H1 (cell line): ENCODE data around the gene WEE2. TPM values are rescaled to one million over a fixed set of nuclear protein-coding genes. Genes with fewer than 3 reads are reported as not detected.
A peak's percentile ranks its signal among the peaks of the same experiment; 100 is the strongest.

Source experiments
- CTCF ChIA-PET: fragments of 300-600 bp; sonication (Branson Sonifier 250); formaldehyde crosslinking; loops from one replicate; lab custom pipeline; 2021; ENCODE audit not compliant: partially characterized antibody; lab: Charles Lee
- POLR2A ChIA-PET: fragments of 300-600 bp; sonication (Branson Sonifier 250); formaldehyde crosslinking; loops from one replicate; lab custom pipeline; 2021; ENCODE audit warnings: inconsistent platforms; ENCODE audit not compliant: partially characterized antibody; lab: Charles Lee
- DNase-seq, 2 experiments: peaks; one replicate each; pipeline versions ENCODE4 v3.0.0 to v3.0.0-alpha.2; 2010 to 2022; ENCODE audit warnings: low spot score in 2 of 2, low read depth in 1 of 2, mixed read lengths in 1 of 2
- FAIRE-seq: peaks from 2 replicates; lab custom pipeline; 2011; peaks lifted over from hg19 to GRCh38; lab: Jason Lieb, UNC
- H2AFZ ChIP-seq: 2 replicates; pipeline ENCODE4 v1.8.1; 2012; ENCODE audit warnings: low read length, inconsistent platforms
- H2AK5ac ChIP-seq: 2 replicates; pipeline ENCODE4 v1.6.1; 2013; ENCODE audit warnings: low read depth, low read length
- H2BK120ac ChIP-seq: replicated peaks from 2 replicates; pipeline ENCODE3; 2013; ENCODE audit warnings: low read depth, low read length, inconsistent platforms
- H2BK12ac ChIP-seq: 2 replicates; pipeline ENCODE4 v1.6.1; 2013; ENCODE audit warnings: low read depth, low read length
- H2BK15ac ChIP-seq: 2 replicates; pipeline ENCODE4 v1.6.1; 2013; ENCODE audit warnings: low read length
- H2BK20ac ChIP-seq: 2 replicates; pipeline ENCODE4 v1.6.1; 2013; ENCODE audit warnings: low read length
- H2BK5ac ChIP-seq: 2 replicates; pipeline ENCODE4 v1.6.1; 2013; ENCODE audit warnings: low read depth, low read length
- H3K14ac ChIP-seq: 2 replicates; pipeline ENCODE4 v1.6.1; 2013; ENCODE audit warnings: inconsistent platforms; ENCODE audit not compliant: insufficient read length
- H3K18ac ChIP-seq: 2 replicates; pipeline ENCODE4 v1.6.1; 2013; ENCODE audit warnings: low read length; ENCODE audit errors: extremely low read depth
- H3K23ac ChIP-seq: 2 replicates; pipeline ENCODE4 v1.6.1; 2013; ENCODE audit warnings: inconsistent platforms; ENCODE audit not compliant: insufficient read length
- H3K23me2 ChIP-seq: 2 replicates; pipeline ENCODE4 v1.6.1; 2013; ENCODE audit warnings: low read depth, low read length
- H3K27ac ChIP-seq: 2 replicates; pipeline ENCODE4 v1.6.1; 2011; ENCODE audit warnings: low read depth, low read length, inconsistent platforms
- H3K27me3 ChIP-seq, 4 experiments: replicated peaks in 1 of 4; 1 replicate in 1 of 4; 2 replicates in 3 of 4; pipeline versions ENCODE4 v1.6.1 to v1.8.1; 2011 to 2013; ENCODE audit warnings: low read length in 3 of 4, mild to moderate bottlenecking in 3 of 4, inconsistent platforms in 2 of 4, mixed read lengths in 2 of 4, moderate library complexity in 1 of 4; ENCODE audit not compliant: control insufficient read depth in 3 of 4, insufficient read depth in 3 of 4; ENCODE audit errors: extremely low read depth in 1 of 4
- H3K36me3 ChIP-seq, 4 experiments: 2 replicates each; pipeline versions ENCODE4 v1.6.1 to v1.8.1; 2011 to 2013; ENCODE audit warnings: mild to moderate bottlenecking in 4 of 4, low read length in 3 of 4, moderate library complexity in 2 of 4, control low read depth in 1 of 4, inconsistent platforms in 1 of 4; ENCODE audit not compliant: insufficient read depth in 4 of 4, control insufficient read depth in 2 of 4
- H3K4ac ChIP-seq: replicated peaks from 2 replicates; pipeline ENCODE3; 2013; ENCODE audit warnings: low read length, low read depth, mixed read lengths, inconsistent platforms; ENCODE audit not compliant: insufficient read length
- H3K4me1 ChIP-seq, 4 experiments: replicated peaks in 1 of 4; 1 replicate in 1 of 4; 2 replicates in 3 of 4; pipeline versions ENCODE4 v1.6.1 to v1.8.1; 2011 to 2013; ENCODE audit warnings: low read length in 3 of 4, inconsistent platforms in 2 of 4, mixed read lengths in 1 of 4; ENCODE audit not compliant: insufficient read depth in 4 of 4, control insufficient read depth in 3 of 4
- H3K4me2 ChIP-seq, 2 experiments: 2 replicates each; pipeline versions ENCODE4 v1.6.1 to v1.8.1; 2011 to 2013; ENCODE audit warnings: low read depth in 2 of 2, low read length in 2 of 2, control low read depth in 1 of 2, inconsistent platforms in 1 of 2, mild to moderate bottlenecking in 1 of 2; ENCODE audit not compliant: insufficient read depth in 1 of 2
- H3K4me3 ChIP-seq, 4 experiments: fragments of 200-600, 300-600 bp in 1 of 4; sonication (generic), shearing (Covaris generic), sonication (Bioruptor Twin) in 1 of 4; 2 replicates each; pipeline versions ENCODE4 v1.5.1 to v1.8.1; 2011 to 2016; ENCODE audit warnings: low read length in 4 of 4, low read depth in 3 of 4, control low read depth in 2 of 4, inconsistent platforms in 2 of 4, mild to moderate bottlenecking in 2 of 4, mixed read lengths in 1 of 4, moderate library complexity in 1 of 4; ENCODE audit not compliant: insufficient read depth in 2 of 4; ENCODE audit errors: extremely low read depth in 1 of 4
- H3K56ac ChIP-seq: replicated peaks from 2 replicates; pipeline ENCODE3; 2013; ENCODE audit warnings: low read depth, mild to moderate bottlenecking, mixed read lengths, low read length, inconsistent platforms; ENCODE audit not compliant: insufficient read length
- H3K79me1 ChIP-seq: 2 replicates; pipeline ENCODE4 v1.6.1; 2013; ENCODE audit warnings: low read depth, low read length, control low read depth
- H3K79me2 ChIP-seq, 2 experiments: 2 replicates each; pipeline versions ENCODE4 v1.6.1 to v1.8.1; 2012 to 2013; ENCODE audit warnings: low read length in 2 of 2, mild to moderate bottlenecking in 2 of 2, inconsistent platforms in 1 of 2; ENCODE audit not compliant: insufficient read depth in 2 of 2, control insufficient read depth in 1 of 2
- H3K9ac ChIP-seq, 4 experiments: replicated peaks in 1 of 4; 1 replicate in 1 of 4; 2 replicates in 3 of 4; pipeline versions ENCODE4 v1.6.1 to v1.8.1; 2011 to 2013; ENCODE audit warnings: low read depth in 3 of 4, low read length in 3 of 4, control low read depth in 2 of 4, mild to moderate bottlenecking in 2 of 4, moderate library complexity in 2 of 4, inconsistent platforms in 1 of 4; ENCODE audit errors: extremely low read depth in 1 of 4
- H3K9me3 ChIP-seq, 2 experiments: 2 replicates each; pipeline versions ENCODE4 v1.6.1 to v1.8.1; 2012 to 2013; ENCODE audit warnings: mild to moderate bottlenecking in 2 of 2, moderate library complexity in 2 of 2, control low read depth in 1 of 2, inconsistent platforms in 1 of 2, low read depth in 1 of 2, low read length in 1 of 2, mixed read lengths in 1 of 2; ENCODE audit not compliant: insufficient read depth in 2 of 2
- H4K20me1 ChIP-seq, 2 experiments: replicated peaks in 1 of 2; 2 replicates each; pipeline versions ENCODE3 to v1.8.1; 2011 to 2013; ENCODE audit warnings: inconsistent platforms in 2 of 2, low read length in 2 of 2, mild to moderate bottlenecking in 1 of 2; ENCODE audit not compliant: insufficient read depth in 2 of 2, control insufficient read depth in 1 of 2
- H4K5ac ChIP-seq: 2 replicates; pipeline ENCODE4 v1.6.1; 2013; ENCODE audit warnings: low read length, low read depth, mixed read lengths, inconsistent platforms; ENCODE audit not compliant: insufficient read length
- H4K8ac ChIP-seq: 2 replicates; pipeline ENCODE4 v1.8.0; 2013; ENCODE audit warnings: mild to moderate bottlenecking, moderate library complexity, low read length, inconsistent platforms; ENCODE audit not compliant: insufficient read depth; ENCODE audit errors: extremely low read depth
- H4K91ac ChIP-seq: replicated peaks from 2 replicates; pipeline ENCODE3; 2013; ENCODE audit warnings: low read length, mixed read lengths, inconsistent platforms; ENCODE audit not compliant: insufficient read length
- CHD1 ChIP-seq: IDR thresholded peaks from 2 replicates; pipeline ENCODE4 v1.6.1; 2012; ENCODE audit warnings: low read depth, low read length, improper control_type of control experiment
- E2F6 ChIP-seq: IDR thresholded peaks from 2 replicates; pipeline ENCODE4 v1.6.1; 2012; ENCODE audit warnings: inconsistent platforms
- SAP30 ChIP-seq: fragments of 300-600 bp; sonication (generic); IDR thresholded peaks from 2 replicates; pipeline ENCODE4 v1.7.1; 2012; ENCODE audit warnings: low read length, moderate library complexity, mild to moderate bottlenecking, inconsistent platforms; ENCODE audit not compliant: insufficient read depth, insufficient replicate concordance
- WGBS, 2 experiments: shearing (Covaris generic) in 1 of 2; methylation state at CpG; one replicate each; pipeline versions ENCODE4 v1.1.6 to v1.1.7; 2013 to 2015; ENCODE audit warnings: low lambda C conversion rate in 2 of 2, mixed read lengths in 2 of 2, inconsistent platforms in 1 of 2, low coverage in 1 of 2, missing lambda C conversion rate in 1 of 2; ENCODE audit not compliant: insufficient replicate concordance in 2 of 2, insufficient coverage in 1 of 2, insufficient read length in 1 of 2; ENCODE audit errors: extremely low coverage in 1 of 2, missing lambda C conversion rate in 1 of 2; 5-methylcytosine and 5-hydroxymethylcytosine counted together
- polyA plus RNA-seq, 7 experiments: library from polyadenylated mRNA; depleted of rRNA in 3 of 7; stranded (reverse) in 5 of 7; unstranded in 2 of 7; fragments of >200 nt in 5 of 7; fragments of 200-250 nt in 2 of 7; gene quantifications; 1 replicate in 5 of 7; 2 replicates in 1 of 7; 4 replicates in 1 of 7; pipeline versions ENCODE4 v1.2.1 to v1.2.3, GENCODE V29; 2011 to 2013; ENCODE audit warnings: missing spikeins in 2 of 7, mixed read lengths in 2 of 7
- total RNA-seq: library from RNA; stranded (reverse); fragmentation: NEBNext Ultra II Directional; extraction: Animal tissue kit (Norgen Biotek cat#: 25700); gene quantifications from 2 replicates; pipeline ENCODE4 v1.2.1, GENCODE V29; 2021
- TF ChIP-seq, protein P1 (sequence below), 3 experiments: IDR thresholded peaks; 1 replicate in 2 of 3; 2 replicates in 1 of 3; pipeline versions ENCODE4 v1.5.1 to v1.6.1; 2011; ENCODE audit warnings: low read length in 3 of 3, mild to moderate bottlenecking in 3 of 3, inconsistent platforms in 2 of 3, low read depth in 1 of 3, moderate library complexity in 1 of 3; ENCODE audit not compliant: insufficient read depth in 1 of 3; ENCODE audit errors: control extremely low read depth in 1 of 3

The WEE2 gene
- total and polyA plus RNA-seq, 2 of the 8 experiments (the other 6 are each of a cell fraction or from before 2014, with no cell fraction given): 0.02 TPM; not detected in 1

- H3K4me3 ChIP-seq: peak overlapping the region; percentile 70 to 100 (median 98)
- no peaks in the 10 kb centered on the region for H3K9me3 ChIP-seq
- H3K4ac ChIP-seq: no peak overlapping the region
- H3K27ac ChIP-seq: peak overlapping the region; percentile 98
- peaks cover 4 to 39% of the 10 kb centered on the region in 2 experiments for H3K79me2 ChIP-seq
- 0 out of 2 replicates have a peak, but pooled peaks have one; percentile 6 for TF ChIP-seq E2F6
- no peak for TF ChIP-seq CHD1
- TF ChIP-seq, protein P1, sequence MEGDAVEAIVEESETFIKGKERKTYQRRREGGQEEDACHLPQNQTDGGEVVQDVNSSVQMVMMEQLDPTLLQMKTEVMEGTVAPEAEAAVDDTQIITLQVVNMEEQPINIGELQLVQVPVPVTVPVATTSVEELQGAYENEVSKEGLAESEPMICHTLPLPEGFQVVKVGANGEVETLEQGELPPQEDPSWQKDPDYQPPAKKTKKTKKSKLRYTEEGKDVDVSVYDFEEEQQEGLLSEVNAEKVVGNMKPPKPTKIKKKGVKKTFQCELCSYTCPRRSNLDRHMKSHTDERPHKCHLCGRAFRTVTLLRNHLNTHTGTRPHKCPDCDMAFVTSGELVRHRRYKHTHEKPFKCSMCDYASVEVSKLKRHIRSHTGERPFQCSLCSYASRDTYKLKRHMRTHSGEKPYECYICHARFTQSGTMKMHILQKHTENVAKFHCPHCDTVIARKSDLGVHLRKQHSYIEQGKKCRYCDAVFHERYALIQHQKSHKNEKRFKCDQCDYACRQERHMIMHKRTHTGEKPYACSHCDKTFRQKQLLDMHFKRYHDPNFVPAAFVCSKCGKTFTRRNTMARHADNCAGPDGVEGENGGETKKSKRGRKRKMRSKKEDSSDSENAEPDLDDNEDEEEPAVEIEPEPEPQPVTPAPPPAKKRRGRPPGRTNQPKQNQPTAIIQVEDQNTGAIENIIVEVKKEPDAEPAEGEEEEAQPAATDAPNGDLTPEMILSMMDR (IDR thresholded peaks at IDR 0.05; ENCODE audit: control extremely low read depth in 1 of 3, insufficient read depth in 1 of 3, low read depth in 1 of 3, low read length in 3 of 3): 0 out of 4 replicates have a peak, but pooled peaks of 1 of the 3 experiments have one; percentile 18
- TF ChIP-seq SAP30: peak; percentile 35
- TF ChIP-seq, all 59 proteins: peak for 3
- Histone ChIP-seq H4K8ac (peak overlapping the region; percentile 99; the same call in 1 of the 2 replicates), H3K23ac (no peak overlapping the region), H2BK120ac (no peak overlapping the region), H3K36me3 (peaks cover 11 to 42% (median 26%) of the 10 kb centered on the region in 4 experiments), H3K4me1 (peaks cover 0 to 6% (median 2%) of the 10 kb centered on the region in 4 experiments; a peak in 3 of 7 replicates), H3K4me2 (peak overlapping the region; percentile 69 to 70), H3K18ac (peak overlapping the region; percentile 98; the same call in 1 of the 2 replicates), H2BK5ac (peak overlapping the region; percentile 97), H3K14ac (no peak overlapping the region), H2BK12ac (peak overlapping the region; percentile 84; the same call in 1 of the 2 replicates), H2AK5ac (no peak overlapping the region), H4K20me1 (peaks cover 0 to 2% of the 10 kb centered on the region in 2 experiments), H2BK20ac (no peak overlapping the region), H3K79me1 (peaks cover 4% of the 10 kb centered on the region; the same call in 1 of the 2 replicates), H3K23me2 (peaks cover 2% of the 10 kb centered on the region; the same call in 1 of the 2 replicates), H3K27me3 (no peaks in the 10 kb centered on the region), H3K9ac (peak overlapping the region; percentile 88 to 98 (median 96)), H4K5ac (no peak overlapping the region), H2BK15ac (no peak overlapping the region), H3K56ac (no peak overlapping the region), H2AFZ (peak overlapping the region; percentile 90; the same call in 1 of the 2 replicates), H4K91ac (no peak overlapping the region)
- FAIRE-seq (no peak), DNase-seq (no peak)
- POLR2A ChIA-PET: interaction anchor here (0.9 to 3.3 kb wide), 14 partner anchors 9 to 118 kb away, joined by 3 to 21 read pairs (median 5); partner anchors contain the start of gene DENND11
- CTCF ChIA-PET: interaction anchor here (0.5 to 2.0 kb wide), 18 partner anchors 9 to 292 kb away, joined by 3 to 16 read pairs (median 4); partner anchors contain the start of genes TAS2R3 and WEE2
- WGBS, 2 experiments: 4% methylated on average over 6 of the region's 6 CpGs; no CpG with 5 or more reads in 1 of the 2 experiments
Measured at GRCh38 chr7:141738592-141739013, 30.4 kb downstream of the WEE2 start.
